Adrenal gland (tissue), 5 donors: ENCODE results near the gene WWOX.

Experiments
- CTCF ChIP-seq, 6 experiments: fragments of 450-650 bp in 4 of 6; fragments of 200-600 bp in 2 of 6; sonication (generic) in 1 of 6; IDR thresholded peaks; 1 replicate in 5 of 6; 2 replicates in 1 of 6; pipeline versions ENCODE4 v1.5.1 to v1.8.0; 2016 to 2021; ENCODE audit warnings: antibody characterized with exemption in 6 of 6, mild to moderate bottlenecking in 2 of 6, moderate library complexity in 1 of 6
- POLR2A ChIP-seq, 2 donors: fragments of 450-650 bp; IDR thresholded peaks; one replicate each; pipeline ENCODE4 v1.6.1; 2017; ENCODE audit warnings: antibody characterized with exemption in 2 of 2, mild to moderate bottlenecking in 2 of 2, moderate library complexity in 1 of 2
- donor health status: DM: no; HTN: no; CAD: no.

- TF ChIP-seq CTCF (IDR thresholded peaks at IDR 0.05) (no peak), POLR2A (IDR thresholded peaks at IDR 0.05) (no peak)
These were observed 223.9 kb downstream of the WWOX start for GRCh38 chr16:78323315-78323714.
